Pulmonary artery endothelial cell (primary cell): ENCODE measurements around the gene WWTR1. TPM values are rescaled to one million over a fixed set of nuclear protein-coding genes. Genes with fewer than 3 reads are reported as not detected.

Experiments used
- DNase-seq: peaks from one replicate; pipeline ENCODE4 v3.0.0-alpha.2; 2011; ENCODE audit warnings: low read depth, low spot score
- total RNA-seq: library from RNA; depleted of rRNA; stranded (reverse); fragments of >200 nt; gene quantifications from 2 replicates; pipeline ENCODE4 v1.2.3, GENCODE V29; 2014

WWTR1 gene
- total RNA-seq, 1 donor from 2014 or later, result 117 TPM

DNA sequence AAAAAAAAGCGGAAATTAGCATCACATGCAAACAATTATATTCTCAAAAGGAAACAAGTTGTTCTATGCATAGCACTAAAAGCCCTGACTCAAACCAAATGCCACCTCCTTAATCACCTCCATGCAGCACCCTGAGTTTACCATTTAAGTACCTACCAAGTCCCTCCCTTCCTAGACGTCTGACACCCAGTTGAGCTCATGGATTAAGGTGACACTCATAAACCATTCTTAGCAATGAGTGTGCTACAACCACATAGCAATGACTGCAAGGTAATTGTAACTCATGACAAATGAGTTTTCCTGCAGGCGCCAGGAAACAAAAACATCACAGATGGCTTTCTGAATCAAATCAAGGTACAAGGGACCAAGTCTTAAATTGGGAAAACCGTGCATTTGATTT, 32.0 kb downstream of the WWTR1 start:
- no peak for DNase-seq

DNA sequence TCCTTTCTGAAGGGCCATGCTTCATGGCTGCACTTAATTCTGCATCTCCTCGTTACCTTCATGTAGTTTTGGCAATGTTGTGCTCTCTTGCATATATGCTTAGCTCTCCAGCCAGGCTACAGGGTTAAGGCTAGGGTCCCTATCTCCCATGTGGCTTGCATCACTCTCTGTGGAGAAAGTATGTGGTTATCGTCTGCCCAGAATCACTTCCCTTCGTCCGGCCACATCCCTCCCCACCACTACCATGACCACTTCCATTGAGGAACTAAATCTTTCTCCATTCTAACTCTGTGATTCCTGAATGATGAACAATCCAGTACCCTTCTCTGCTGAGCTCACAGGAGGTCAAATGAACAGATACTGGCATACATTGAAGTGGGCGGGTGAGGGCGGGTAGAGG, 34.0 kb downstream of the WWTR1 start:
- DNase-seq, result no peak

DNA sequence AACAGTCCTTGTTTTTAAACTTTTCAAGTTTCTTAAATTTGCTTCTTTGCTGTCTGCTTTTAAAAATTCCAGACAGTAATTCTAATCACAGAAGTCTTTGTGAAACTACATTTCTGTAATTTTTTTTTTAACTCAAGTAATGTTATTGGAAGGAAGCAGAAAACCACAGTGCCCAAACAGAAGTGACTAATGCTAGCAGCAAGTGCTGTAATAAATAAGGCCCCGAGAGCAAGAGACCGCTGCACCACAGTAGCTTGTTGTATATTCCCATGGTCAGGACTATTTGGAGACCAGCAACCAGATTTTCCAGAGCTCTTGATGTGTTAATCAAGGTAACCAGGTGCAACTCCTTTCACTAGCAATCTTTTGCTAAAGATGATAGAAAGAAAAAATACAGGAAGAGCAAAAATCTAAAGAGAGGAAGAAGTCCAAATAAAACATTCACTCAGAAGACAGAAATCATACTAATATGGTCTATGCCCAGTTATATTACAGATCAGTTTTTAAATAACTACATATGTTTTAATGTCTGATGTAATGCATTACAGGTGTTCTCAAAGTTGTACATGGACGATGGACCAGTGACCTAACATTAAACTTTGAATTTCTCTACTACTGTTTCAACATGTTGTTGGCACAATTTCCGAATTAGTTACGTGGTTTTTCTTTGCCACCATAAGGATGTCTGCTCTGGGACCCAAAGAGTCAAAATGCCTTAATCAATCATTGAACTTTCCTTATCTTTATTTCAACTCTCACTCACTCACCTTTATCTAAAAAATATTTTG, 36.4 kb downstream of the WWTR1 start:
- no peak for DNase-seq

DNA sequence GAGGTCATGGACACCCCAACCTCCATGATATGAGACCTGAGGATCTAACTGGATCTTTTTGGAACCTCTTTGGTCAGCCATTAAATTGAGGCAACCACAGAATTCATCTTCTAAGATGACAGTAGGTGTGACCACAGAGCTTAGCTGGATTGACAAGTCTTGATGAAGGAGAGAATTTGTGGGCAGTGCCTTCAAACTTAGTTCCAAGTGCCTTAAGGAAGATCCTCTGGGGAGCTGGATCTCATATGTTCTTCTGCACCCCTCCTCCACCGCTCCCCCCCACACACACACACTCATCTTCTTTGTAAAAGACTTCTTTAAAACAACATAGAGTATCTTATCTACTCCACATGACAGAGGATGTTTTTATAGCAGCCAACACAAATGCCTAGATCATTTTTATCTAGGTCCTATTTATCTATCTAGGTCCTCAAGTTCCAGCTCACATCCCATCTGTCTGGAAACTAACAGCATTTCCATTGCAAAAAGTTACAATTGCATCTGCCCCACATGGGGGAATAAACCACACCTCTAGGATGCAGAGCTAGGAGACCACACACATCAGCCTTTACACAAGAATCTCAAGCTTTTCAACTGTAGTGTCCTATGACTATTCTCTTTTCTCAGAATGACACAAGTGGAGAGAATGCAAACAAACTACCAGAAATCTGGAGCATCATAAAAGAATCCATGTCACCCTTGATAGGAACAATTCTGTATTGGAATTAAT, 37.4 kb downstream of the WWTR1 start:
- no peak for DNase-seq

DNA sequence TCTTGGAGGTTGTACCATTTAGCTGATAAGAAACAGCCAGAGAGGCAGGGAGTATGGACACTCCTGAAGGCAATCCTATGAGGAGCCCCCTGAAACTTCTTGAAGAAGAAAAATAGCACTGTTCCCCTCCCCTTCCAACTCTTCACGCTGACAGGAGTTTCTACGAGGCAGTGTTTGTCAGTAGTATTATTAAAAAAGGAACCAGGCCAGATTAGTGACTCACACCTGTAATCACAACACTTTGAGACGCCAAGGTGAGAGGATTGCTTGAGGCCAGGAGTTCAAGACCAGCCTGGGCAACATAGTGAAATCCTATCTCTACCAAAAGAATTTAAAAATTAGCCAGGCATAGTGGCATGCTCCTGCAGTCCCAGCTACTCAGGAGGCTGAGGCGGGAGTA, 38.7 kb downstream of the WWTR1 start:
- DNase-seq, result no peak

DNA sequence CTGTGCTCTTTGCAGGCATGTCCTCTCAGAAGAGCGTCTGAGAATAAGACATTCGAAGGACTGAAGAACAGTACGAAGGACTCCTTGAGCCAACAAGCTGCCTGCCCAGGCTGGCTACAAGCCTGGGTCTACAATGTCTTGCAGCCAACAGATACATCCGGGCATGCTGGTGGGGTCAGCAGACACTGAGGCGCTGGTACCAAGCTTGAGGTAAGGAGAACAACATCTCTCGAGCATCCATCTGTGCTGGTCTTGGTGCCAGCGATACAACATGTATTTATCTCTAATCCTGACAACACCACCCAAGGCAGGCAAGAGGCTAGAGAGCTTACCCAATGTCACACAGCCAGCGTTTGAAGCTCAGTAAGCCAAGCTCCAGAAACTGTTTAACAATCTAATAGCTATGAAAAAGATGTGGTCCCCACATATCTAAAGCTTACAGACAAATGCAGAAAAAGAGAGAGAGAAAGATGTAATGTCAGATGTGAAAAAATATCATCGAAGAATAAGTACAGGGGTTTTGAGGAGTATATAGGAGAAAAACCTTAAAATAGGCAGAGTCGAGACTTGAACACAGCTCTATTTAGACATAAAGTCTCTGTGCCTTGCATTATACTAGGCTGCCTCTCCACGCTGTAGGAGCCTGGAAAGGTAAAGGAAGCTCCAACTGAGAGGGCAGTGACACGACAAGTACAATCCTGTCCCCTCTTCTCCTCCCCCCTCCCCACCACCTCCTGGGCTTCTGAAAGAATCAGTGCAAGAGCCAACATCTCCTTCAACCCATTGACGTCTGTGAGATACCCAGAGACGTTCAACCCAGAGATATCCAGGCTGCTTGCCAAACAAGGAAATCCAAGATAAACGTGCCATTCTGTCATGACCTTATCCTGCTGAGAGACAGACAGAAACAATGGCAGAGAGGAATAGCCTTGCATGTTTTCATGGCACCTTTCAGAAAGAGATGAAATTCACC, 39.4 kb downstream of the WWTR1 start:
- DNase-seq, result peak; percentile 85

DNA sequence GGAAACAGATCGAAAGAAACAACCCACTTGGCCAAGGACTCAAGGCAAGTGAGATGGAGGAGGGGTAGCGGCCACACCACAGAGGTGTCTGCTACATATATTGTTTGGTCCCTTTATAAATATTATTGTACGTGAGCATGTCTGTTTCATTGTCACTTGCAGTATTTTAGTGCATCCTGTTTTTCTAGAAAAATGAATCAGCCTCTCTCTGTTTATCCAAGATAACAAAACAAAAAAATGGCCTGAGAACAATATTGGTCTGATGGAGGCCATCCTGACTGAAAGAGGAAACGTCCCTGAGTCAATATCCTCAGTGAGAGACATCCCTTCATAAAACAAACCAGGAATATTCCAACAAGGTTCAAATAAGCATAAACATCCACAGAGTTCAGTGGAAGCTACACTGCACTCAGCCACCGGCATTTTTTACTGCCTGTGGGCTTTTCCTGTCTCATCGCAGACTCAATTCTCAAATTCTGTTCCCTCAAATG, 42.0 kb downstream of the WWTR1 start:
- DNase-seq, result peak; percentile 98

DNA sequence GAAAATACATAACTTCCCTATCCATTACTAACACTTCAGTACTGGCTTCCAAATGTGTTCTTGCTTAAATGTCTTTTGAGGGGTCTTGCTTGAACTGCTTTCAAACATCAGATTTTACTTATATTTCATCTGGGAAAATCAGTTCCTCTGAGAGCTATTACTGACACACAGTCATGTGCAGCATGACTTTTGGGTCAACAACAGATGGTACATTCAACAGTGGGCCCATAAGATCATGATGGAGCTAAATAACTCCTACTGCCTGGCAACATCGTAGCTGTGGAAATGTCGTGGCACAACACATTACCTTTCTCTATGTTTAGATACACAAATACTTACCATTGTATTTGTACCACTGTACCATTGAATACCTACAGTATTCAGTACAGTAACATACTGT, 43.8 kb downstream of the WWTR1 start:
- no peak for DNase-seq

DNA sequence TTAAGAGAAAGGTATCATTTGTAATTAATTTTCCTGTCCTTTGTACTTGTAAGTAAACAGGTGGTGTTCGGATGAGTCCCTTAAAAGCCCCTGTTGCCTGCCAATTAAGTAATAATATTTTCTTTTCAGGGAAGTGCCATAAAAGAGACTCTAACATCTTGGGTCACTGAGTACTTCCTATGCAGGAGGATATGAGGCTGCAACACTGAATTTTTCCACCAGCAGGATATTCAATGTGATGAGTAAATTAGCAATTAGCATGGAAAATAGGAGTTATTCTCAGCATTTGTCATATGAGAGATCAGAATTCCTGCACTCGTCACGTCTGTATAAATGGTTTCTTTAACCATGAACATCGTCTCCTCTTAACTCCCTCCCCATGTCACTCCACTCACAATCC, 45.4 kb downstream of the WWTR1 start:
- no peak for DNase-seq

DNA sequence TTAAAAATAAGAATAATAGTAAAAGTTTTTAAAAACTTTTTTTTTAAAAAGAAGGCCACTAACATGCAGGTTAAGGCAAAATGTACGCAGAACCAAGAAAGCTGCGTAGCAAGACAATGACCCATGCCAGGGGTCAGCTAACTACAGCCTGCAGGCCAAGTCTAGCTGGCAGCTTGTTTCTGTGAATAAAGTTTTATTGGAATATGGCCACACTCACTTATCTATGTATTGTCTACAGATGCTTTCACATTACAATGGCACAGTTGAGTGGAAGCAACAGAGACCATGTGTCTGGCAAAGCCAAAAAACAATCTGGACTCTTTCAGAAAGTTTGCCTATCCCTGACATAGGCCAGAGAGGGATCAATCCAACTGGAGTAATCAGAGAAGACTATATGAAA, 46.7 kb downstream of the WWTR1 start:
- DNase-seq, result no peak

DNA sequence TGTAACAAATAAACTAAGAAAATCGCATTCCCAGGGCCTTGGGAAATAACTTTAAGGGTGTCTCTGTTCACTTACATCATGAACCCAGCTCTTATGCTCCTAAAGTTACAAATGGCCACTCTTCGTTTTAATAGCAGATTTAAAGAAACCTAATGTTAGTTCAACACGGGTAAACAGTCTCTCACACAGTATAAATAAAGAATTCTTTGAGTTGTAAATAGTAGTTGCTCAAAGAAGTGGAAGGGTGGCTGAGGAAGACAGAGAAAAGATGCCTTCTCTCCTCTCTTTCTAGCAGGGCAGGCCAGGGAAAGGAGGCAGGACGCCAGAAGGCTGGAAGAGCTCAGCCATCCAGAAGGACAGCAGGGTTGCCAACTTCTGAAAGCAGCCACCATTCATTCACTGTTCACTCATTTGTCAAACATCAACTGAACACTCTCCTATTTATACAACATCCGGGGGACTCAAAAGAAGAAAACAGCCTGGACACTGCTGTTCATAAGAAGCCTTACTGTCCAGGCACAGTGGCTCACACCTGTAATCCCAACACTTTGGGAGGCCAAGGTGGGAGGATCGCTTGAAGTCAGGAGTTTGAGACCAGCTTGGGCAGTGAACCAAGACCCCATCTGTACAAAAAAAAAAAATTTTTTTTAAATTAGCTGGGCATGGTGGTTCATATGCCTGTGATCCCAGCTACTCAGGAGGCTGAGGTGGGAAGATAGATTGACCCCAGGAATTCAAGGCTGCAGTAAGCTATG, 47.3 kb downstream of the WWTR1 start:
- DNase-seq, result no peak

DNA sequence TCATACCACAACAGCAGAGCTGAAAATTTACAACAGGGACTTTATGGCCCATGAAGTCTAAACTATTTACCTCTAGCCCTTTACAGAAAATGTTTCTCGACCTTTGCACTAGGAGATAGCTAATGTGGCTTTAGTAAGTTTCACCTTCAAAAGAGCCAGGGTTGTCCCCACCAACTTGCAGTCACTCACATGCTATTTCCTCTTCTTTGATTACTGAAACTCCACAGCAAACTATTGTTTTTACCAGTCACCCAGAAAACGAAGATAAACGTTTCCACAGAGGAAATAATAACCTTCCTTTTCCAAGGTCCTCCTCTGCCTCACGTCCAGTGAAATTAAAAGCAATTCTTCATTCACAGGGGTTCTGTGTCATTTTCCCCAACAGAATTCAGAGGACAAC, 48.2 kb downstream of the WWTR1 start:
- DNase-seq, result no peak

DNA sequence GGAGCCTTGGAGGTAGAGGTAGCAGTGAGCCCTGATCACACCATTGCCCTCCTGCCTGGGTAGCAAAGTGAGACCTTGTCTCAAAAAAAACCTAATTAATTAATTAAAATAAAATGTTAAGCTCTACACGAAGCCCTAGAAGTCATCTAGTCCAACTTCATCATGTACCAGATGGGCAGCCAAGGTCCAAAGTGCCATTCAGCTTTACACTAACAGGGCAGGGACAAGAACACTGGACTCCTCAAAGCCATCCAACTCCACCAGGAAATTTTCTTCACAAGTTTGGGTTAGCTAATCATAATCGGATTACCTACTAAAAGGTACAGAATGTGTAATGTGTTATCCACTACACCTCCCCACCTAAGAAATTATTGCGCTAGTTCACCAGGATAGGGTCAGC, 48.8 kb downstream of the WWTR1 start:
- DNase-seq, result no peak

DNA sequence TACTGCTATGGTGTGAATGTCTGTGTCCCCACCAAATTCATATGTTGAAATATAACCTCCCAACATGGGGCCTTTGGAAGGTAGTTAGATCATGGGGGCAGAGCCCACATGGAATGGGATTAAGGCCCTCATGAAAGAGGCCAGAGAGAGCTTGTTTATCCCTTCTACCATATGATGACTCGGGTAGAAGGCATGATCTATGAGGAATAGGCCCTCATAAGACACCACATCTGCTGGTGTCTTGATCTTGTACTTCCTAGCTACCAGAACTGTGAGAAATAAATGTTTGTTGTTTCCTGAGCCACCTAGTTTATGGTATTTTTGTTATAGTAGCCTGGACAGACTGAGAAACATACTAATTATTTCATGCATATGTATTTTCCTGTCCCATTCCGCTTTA, 51.9 kb downstream of the WWTR1 start:
- no peak for DNase-seq

DNA sequence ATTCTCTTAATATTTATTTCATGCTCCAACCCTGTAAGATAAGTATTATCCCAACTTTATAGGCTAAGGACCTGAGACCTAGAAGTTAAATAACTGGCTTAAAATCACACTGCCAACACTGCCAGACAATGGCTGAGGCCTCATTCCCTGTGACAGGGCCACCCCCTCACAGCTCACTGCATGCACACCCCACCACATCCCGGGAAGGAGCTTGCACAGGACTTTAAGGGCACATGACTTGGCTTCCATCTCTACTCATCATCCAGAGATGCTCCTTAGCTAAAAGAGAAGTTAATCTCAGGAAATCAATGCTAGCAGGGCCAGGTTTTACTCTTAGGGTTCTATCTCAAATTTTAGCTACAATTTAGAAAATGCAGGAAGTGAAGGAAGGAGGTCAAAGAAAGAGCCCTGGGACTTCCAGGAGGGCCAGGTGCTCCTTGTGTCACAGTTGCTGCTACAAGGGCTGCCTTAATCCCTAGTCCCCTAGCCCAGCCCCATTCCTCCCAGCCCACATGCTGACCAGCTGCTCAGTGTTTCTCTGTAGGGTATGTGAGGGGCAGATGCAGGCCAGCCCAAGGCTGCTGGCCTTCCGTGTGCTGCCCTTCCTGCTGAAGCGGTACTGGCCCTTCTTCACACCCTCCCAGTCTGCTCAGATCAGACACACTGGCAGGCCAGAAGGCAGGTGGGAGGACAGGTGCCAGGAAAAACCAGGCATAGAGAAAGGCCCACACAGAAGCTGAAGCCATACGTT, 53.5 kb downstream of the WWTR1 start:
- DNase-seq, result no peak

DNA sequence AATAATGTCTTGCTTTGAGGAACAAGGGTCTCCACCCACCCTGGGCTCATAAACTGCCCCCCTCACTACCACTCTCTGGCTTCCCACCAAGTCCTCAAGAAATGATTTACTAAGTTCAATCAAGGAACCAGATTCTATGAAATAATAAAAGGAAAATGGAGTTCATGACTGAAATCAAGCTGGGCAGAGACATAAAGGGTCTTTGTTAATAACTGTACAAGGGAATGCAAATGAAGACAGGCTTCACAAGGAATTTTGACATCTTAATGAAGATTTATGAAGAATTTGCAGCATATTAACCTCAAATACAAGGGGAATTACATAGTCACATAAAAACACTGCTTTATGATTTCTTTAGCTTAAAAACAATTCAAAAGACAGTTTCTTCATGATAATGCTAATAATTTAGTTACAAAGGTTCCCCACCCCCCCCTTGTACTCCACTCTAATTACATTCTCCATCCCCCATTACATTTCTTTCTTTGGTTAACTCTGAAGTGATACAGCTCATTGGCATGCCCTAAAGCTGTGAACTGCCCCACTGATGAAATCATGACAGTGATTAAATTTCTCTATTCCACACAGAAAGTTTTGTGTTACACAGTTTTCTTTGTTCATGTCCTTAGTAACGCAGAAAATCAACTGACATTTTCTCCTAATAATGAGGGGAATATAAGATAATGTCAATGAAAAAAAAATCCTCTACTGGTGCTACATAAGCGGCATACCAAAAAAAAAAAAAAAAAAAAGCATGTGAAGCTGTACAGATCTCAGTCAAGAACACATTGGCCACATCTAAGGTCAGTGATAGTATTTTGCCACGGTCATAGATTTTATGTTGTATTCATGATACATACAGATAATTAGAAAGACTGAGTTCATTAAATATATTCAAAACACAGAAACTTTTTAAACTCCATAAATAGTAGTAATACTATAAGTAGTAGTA, 54.4 kb downstream of the WWTR1 start:
- DNase-seq, result no peak

DNA sequence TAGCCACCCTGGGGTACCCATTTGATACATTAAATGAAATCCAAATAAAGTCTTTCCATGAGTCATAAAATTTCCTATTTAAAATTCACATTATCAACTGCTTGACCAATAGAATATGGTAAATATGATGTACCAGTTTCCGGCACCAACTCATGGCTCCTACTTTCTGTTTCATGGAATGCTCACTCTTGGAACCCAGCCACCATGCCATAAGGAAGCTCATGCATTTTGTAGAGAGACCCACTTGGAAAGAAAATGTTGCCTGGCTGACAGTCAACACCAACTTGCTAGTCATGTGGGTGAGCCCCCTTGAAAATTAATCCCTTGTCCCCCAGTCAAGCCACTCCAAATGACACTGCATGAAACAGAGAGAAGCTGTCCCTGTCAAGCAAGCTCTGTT, 57.2 kb downstream of the WWTR1 start:
- DNase-seq, result no peak

DNA sequence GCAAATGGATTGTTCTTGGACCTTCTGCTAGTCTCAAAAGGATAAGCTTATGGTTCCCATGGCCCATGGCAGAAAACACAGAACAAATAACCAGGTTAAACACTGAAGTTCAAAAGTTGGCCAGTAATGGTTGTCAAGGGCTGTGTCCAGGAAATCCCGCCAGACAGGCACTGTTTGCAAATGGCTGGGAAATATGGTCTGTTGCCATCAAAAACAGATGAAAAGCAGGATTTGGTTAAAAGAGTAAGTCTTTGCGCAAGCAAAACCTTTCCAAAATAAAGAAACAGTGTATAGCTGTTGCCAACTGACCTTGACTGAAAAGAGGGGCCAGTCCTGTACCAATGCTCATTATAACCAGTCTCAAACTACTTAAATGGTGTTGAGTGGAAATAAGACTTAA, 58.6 kb downstream of the WWTR1 start:
- no peak for DNase-seq

DNA sequence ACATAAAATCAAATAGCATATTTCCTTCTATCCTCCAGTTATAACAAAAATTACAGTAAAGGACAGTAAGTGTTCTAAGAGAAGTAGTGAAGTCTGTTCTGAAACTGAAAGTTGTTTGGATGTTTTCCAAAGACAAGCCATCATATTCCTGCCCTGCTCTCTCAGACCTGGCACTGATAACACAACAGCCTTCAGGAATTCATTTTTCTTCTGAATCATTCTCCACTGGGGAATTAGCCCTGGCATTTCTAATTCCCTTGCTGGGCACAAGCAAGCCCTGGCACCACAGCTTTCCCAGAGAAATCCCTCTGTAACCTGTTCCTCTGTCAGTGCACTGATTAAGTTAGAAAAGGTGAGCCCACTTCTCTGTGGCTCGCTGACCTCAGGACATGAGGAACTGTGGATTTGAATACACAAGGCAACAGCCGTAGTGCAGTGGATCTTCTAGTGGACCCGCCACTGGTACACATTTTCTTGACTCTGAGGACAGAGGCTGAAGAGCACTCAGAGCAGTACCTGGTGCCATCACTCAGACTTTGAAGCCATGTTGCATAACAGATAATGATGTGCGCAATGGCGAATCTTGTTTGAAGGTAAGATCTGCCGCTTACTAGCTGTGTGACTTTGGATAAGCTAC, 61.6 kb downstream of the WWTR1 start:
- no peak for DNase-seq
